ENCODE measurements around the gene OBP2B. TPM values are rescaled to one million over a fixed set of nuclear protein-coding genes. Genes with fewer than 3 reads are reported as not detected.

The OBP2B gene
- total RNA-seq, 1 donor from 2014 or later = not detected

DNA sequence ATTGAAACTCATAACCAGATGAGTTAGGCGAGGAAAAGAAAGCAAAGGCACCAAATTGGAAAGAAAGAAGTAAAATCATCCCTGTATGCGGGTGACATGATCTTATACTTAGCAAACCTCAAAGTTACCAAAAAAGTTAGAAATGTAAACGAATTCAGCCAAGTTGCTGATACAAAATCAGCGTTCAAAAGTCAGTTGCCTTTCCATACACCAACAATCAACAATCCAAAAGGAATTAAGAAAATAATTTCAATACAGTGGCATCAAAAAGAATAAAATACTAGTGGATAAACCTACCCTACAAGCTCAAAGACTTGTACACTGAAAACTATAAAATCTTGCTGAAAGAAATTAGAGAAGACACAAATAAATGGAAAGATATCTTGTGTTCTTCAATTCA, 14.5 kb downstream of the OBP2B start:
- no peak for DNase-seq (ENCODE audit: low read depth)
- TF ChIP-seq, protein P1, sequence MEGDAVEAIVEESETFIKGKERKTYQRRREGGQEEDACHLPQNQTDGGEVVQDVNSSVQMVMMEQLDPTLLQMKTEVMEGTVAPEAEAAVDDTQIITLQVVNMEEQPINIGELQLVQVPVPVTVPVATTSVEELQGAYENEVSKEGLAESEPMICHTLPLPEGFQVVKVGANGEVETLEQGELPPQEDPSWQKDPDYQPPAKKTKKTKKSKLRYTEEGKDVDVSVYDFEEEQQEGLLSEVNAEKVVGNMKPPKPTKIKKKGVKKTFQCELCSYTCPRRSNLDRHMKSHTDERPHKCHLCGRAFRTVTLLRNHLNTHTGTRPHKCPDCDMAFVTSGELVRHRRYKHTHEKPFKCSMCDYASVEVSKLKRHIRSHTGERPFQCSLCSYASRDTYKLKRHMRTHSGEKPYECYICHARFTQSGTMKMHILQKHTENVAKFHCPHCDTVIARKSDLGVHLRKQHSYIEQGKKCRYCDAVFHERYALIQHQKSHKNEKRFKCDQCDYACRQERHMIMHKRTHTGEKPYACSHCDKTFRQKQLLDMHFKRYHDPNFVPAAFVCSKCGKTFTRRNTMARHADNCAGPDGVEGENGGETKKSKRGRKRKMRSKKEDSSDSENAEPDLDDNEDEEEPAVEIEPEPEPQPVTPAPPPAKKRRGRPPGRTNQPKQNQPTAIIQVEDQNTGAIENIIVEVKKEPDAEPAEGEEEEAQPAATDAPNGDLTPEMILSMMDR (conservative IDR thresholded peaks at IDR 0.05; ENCODE audit: low read depth, low read length) = no peak
- H3K4me3 ChIP-seq (ENCODE audit: low read depth, low read length) = no peak overlapping the region

DNA sequence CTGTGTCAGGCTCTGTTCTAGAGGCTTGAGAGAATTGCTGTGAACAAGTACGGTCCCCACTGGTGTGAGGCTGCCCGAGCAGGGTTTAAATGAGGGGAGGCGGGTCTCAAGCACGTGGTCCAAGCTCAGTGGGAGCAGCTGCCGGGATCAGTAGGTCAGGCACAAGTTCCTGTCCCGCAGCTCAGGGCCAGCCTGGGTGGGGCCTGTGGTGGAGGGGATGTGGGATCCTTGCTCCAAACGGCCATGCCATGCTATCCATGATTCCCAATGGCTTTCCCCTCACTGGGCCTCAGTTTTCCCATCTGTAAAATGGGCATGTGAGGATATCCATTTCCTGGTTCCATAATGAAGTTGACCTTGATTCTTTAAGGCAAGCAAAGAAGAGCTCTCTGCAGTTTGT, 17.1 kb downstream of the OBP2B start:
- H3K4me3 ChIP-seq (ENCODE audit: low read depth, low read length) = no peak overlapping the region
- TF ChIP-seq, protein P1 (conservative IDR thresholded peaks at IDR 0.05; ENCODE audit: low read depth, low read length) = no peak
- no peak for DNase-seq (ENCODE audit: low read depth)

DNA sequence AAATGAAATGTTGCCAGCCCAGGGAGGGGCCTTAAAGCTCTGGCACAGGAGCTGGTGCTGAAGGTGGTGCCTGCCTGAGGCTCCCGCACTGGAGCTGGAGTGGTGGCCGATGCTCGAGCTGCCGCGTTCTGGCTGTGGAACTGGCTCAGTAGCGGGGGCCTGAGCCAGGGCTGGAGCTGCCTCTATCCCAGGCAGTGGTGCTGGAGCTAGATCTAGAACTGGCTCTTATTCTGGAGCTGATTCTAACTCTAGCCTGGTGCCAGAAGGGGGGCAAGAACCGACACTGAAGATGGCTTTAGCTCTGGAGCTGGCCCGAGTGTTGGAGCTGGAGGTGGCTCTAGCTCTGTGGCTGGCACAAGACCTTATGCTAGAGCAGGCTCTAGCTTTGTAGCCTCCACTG, 19.2 kb downstream of the OBP2B start:
- no peak overlapping the region for H3K4me3 ChIP-seq (ENCODE audit: low read depth, low read length)
- DNase-seq (ENCODE audit: low read depth) = no peak
- TF ChIP-seq, protein P1 (conservative IDR thresholded peaks at IDR 0.05; ENCODE audit: low read depth, low read length) = no peak

DNA sequence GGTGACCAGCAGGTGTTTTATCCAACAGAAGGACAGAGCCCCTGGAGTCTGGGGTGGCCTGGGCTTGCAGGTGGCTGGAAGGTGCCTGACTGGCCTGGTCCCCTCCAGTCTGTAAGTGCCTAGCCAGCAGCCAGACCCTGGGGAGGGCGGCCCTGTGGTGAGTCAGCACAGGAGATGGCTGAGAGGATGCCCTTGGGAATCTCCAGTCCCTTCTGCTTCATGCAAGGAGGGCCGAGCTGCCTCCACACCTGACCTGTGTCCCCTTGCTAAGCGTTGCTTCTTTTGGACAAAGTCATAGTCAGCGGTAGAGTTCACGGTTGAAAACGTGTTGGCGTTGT, 20.2 kb downstream of the OBP2B start:
- TF ChIP-seq, protein P1 (conservative IDR thresholded peaks at IDR 0.05; ENCODE audit: low read depth, low read length) = no peak
- no peak for DNase-seq (ENCODE audit: low read depth)
- H3K4me3 ChIP-seq (ENCODE audit: low read depth, low read length) = no peak overlapping the region

DNA sequence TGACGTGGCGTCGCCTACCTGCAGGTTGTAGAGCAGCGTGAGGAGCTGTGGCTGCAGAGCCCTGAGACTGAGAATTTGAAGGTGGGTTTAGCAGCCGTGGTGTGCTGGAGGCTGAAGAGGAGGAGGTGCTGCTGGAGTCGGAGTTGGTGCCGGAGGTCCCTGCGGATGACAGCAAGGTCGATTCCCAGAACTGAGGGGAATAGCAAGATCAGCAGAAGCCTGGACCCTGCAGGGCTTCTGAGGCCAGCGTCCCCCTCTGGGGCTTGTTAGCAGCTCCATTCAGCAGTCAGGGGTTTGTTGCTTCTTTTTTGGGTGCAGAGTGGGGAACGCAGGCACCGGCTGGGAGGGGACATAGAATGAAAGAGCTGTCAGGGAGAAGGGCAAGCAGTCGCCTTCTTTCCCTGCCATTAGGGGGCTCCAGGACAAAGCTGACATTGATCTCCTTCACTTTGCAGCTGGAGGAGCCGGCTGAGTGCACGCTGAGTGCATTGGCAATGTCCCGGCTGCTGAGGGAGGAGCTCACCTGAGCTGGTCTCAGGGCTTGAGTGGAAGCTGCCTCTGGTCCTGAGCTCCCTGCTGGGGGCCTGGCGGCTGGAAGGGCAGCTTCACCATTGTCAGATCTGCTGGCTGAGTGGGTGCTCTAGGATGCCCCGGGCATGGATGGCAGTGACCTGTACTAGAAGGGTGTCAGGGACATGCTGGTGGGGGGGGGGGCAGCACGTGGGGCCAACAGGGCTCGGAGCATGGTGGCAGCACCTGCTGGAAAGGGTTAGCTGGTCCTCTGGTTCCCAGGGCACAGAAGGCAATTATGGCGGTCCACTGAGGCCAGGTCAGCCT, 20.8 kb downstream of the OBP2B start:
- TF ChIP-seq, protein P1 (conservative IDR thresholded peaks at IDR 0.05; ENCODE audit: low read depth, low read length) = peak; percentile 52
- H3K4me3 ChIP-seq (ENCODE audit: low read depth, low read length) = no peak overlapping the region

DNA sequence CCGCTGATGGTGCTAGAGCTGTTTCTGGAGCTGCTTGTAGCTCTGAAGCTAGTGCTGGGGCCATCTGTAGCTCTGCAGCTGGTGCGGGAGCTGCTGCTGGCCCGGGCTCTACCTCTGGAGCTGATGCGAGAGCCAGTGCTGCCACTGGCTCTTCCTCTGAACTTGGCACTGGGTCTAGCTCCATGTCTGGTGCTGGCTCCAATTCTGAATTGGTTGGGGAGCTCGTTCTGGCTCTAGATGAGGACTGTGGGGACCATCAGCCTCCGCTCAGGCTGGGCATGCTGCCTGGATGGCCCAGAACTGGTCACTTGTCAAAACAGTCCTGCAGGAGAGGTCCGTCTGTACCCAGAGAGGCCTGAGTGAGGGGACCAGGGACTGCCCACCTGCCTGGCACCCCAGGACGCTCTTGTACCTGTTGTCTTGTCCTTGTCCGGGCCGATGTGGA, 21.5 kb downstream of the OBP2B start:
- no peak overlapping the region for H3K4me3 ChIP-seq (ENCODE audit: low read depth, low read length)
- no peak for DNase-seq (ENCODE audit: low read depth)
- TF ChIP-seq, protein P1 (conservative IDR thresholded peaks at IDR 0.05; ENCODE audit: low read depth, low read length) = no peak

More for the DNA sequence above, 20.8 kb downstream of the OBP2B start:
- no peak for DNase-seq (ENCODE audit: low read depth)

DNA sequence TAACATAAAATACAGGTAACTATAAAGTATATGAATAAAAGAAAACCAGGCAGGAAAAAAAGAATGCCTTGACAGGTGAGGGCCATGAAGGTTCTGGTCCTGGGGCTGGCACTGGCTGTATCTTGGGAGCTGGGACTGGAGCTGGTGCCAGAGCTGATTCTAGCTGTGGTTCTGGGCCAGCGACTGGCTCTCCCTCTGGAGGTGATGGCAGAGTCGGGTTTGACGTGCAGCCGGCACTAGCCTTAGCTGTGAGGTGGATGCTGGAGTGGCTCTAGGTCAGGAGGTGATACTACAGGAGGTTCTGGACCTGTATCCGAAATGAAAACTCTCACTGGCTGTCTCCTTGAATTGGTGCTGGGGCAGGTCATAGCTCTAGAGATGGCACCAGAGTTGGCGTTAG, 22.3 kb downstream of the OBP2B start:
- H3K4me3 ChIP-seq (ENCODE audit: low read depth, low read length) = no peak overlapping the region
- no peak for DNase-seq (ENCODE audit: low read depth)
- TF ChIP-seq, protein P1 (conservative IDR thresholded peaks at IDR 0.05; ENCODE audit: low read depth, low read length) = no peak

Data from epithelial cell of proximal tubule (primary cell).